Measurements from ENCODE around the gene CRCP. TPM values are rescaled to one million over a fixed set of nuclear protein-coding genes. Genes with fewer than 3 reads are reported as not detected.

The CRCP gene
- total RNA-seq, 1 donor from 2014 or later, result 37.2 TPM

Other genes starting within 250 kb of the CRCP start
- 27.9 and 31.0 TPM in 2 replicates for gene VKORC1L1, start 241.8 kb upstream of the CRCP start, total RNA-seq
- 52.2 and 54.7 TPM in 2 replicates for gene GUSB, start 132.6 kb upstream of the CRCP start, total RNA-seq
- 37.8 and 40.5 TPM in 2 replicates for gene ASL, start 39.0 kb upstream of the CRCP start, total RNA-seq
- gene TPST1, start 90.5 kb downstream of the CRCP start, total RNA-seq, result 1.1 and 2.1 TPM in 2 replicates

Measured in activated CD4-positive, alpha-beta T cell treated with anti-CD3 and anti-CD28 coated beads, Interleukin-2, amount 10 ng/mL, durations not matched to agents 24 days and 14 days (primary cell).